ENCODE data around the gene ZBTB38. TPM values are rescaled to one million over a fixed set of nuclear protein-coding genes. Genes with fewer than 3 reads are reported as not detected.

The ZBTB38 gene
- total RNA-seq, 1 donor from 2014 or later = 24.5 TPM

GRCh38 chr3:141382571-141382970 lies 14.3 kb downstream of the ZBTB38 start:
- H3K9ac ChIP-seq = no peak overlapping the region
- no peaks in the 10 kb centered on the region for H3K9me3 Mint-ChIP-seq
- no peak overlapping the region for H3K4me2 ChIP-seq
- no peaks in the 10 kb centered on the region for H3F3A ChIP-seq (ENCODE audit: low read depth)
- no peaks in the 10 kb centered on the region for H3K27me3 Mint-ChIP-seq (ENCODE audit: insufficient read depth, low read depth)
- no peak overlapping the region for H2AFZ ChIP-seq (replicated peaks)
- no peaks in the 10 kb centered on the region for H3K79me2 ChIP-seq (ENCODE audit: low read depth)
- H3K27me3 ChIP-seq = no peaks in the 10 kb centered on the region
- TF ChIP-seq EZH2 (IDR thresholded peaks at IDR 0.05) = no peak
- TF ChIP-seq CTCF (IDR thresholded peaks at IDR 0.05) = no peak
- TF ChIP-seq EZH2phosphoT487 (IDR thresholded peaks at IDR 0.05) = no peak
- no peak for DNase-seq (ENCODE audit: low spot score)
- H3K9me3 ChIP-seq (ENCODE audit: low read depth) = no peaks in the 10 kb centered on the region
- H4K20me1 ChIP-seq (ENCODE audit: low read depth) = no peaks in the 10 kb centered on the region
- H3K36me3 ChIP-seq = no peaks in the 10 kb centered on the region
- H3K4me3 Mint-ChIP-seq = no peak overlapping the region
- H3K4me1 ChIP-seq = peaks cover 23% of the 10 kb centered on the region
- peaks cover 44% of the 10 kb centered on the region for H3K4me1 Mint-ChIP-seq
- H3K4me3 ChIP-seq = no peak overlapping the region
- H3K27ac Mint-ChIP-seq = no peak overlapping the region
- peaks cover 9% of the 10 kb centered on the region for H3K36me3 Mint-ChIP-seq
- H3K27ac ChIP-seq = no peak overlapping the region

- Histone ChIP-seq H3K9ac (no peak overlapping the region), H3K27ac (no peak overlapping the region), H3K27me3 (no peaks in the 10 kb centered on the region), H2AFZ (replicated peaks) (no peak overlapping the region), H3K36me3 (no peaks in the 10 kb centered on the region), H3F3A (ENCODE audit: low read depth) (no peaks in the 10 kb centered on the region), H3K4me2 (no peak overlapping the region), H3K4me3 (no peak overlapping the region), H3K79me2 (ENCODE audit: low read depth) (no peaks in the 10 kb centered on the region), H3K4me1 (peaks cover 23% of the 10 kb centered on the region), H4K20me1 (ENCODE audit: low read depth) (no peaks in the 10 kb centered on the region), H3K9me3 (ENCODE audit: low read depth) (no peaks in the 10 kb centered on the region)
- no peaks in the 10 kb centered on the region for H3K9me3 Mint-ChIP-seq
- no peak overlapping the region for H3K4me3 Mint-ChIP-seq
- TF ChIP-seq EZH2phosphoT487 (IDR thresholded peaks at IDR 0.05) = no peak
- no peak for TF ChIP-seq EZH2 (IDR thresholded peaks at IDR 0.05)
- no peak for TF ChIP-seq CTCF (IDR thresholded peaks at IDR 0.05)
- no peak overlapping the region for H3K27ac Mint-ChIP-seq
- peaks cover 7% of the 10 kb centered on the region for H3K36me3 Mint-ChIP-seq
- no peak for DNase-seq (ENCODE audit: low spot score)
- peaks cover 48% of the 10 kb centered on the region for H3K4me1 Mint-ChIP-seq
- H3K27me3 Mint-ChIP-seq (ENCODE audit: insufficient read depth, low read depth) = no peaks in the 10 kb centered on the region
Observed at GRCh38 chr3:141383555-141384129, 15.3 kb downstream of the ZBTB38 start.

GRCh38 chr3:141384157-141384556 lies 15.9 kb downstream of the ZBTB38 start:
- TF ChIP-seq CTCF (IDR thresholded peaks at IDR 0.05) = no peak
- no peak for TF ChIP-seq EZH2 (IDR thresholded peaks at IDR 0.05)
- TF ChIP-seq EZH2phosphoT487 (IDR thresholded peaks at IDR 0.05) = no peak
- peaks cover 52% of the 10 kb centered on the region for H3K4me1 Mint-ChIP-seq

More at GRCh38 chr3:141384157-141384556, 15.9 kb downstream of the ZBTB38 start:
- Histone ChIP-seq H3K4me3 (no peak overlapping the region), H3K36me3 (no peaks in the 10 kb centered on the region), H2AFZ (replicated peaks) (no peak overlapping the region), H3K4me2 (no peak overlapping the region), H4K20me1 (ENCODE audit: low read depth) (no peaks in the 10 kb centered on the region), H3K9me3 (ENCODE audit: low read depth) (no peaks in the 10 kb centered on the region), H3K27me3 (no peaks in the 10 kb centered on the region), H3F3A (ENCODE audit: low read depth) (no peaks in the 10 kb centered on the region), H3K4me1 (peaks cover 20% of the 10 kb centered on the region), H3K27ac (no peak overlapping the region), H3K79me2 (ENCODE audit: low read depth) (no peaks in the 10 kb centered on the region), H3K9ac (no peak overlapping the region)
- no peak for DNase-seq (ENCODE audit: low spot score)
- no peak overlapping the region for H3K4me3 Mint-ChIP-seq
- no peaks in the 10 kb centered on the region for H3K27me3 Mint-ChIP-seq (ENCODE audit: insufficient read depth, low read depth)
- peaks cover 5% of the 10 kb centered on the region for H3K36me3 Mint-ChIP-seq
- no peaks in the 10 kb centered on the region for H3K9me3 Mint-ChIP-seq
- no peak overlapping the region for H3K27ac Mint-ChIP-seq
